Skeletal muscle satellite cell (primary cell): ENCODE results near the gene AP2A1. TPM values are rescaled to one million over a fixed set of nuclear protein-coding genes. Genes with fewer than 3 reads are reported as not detected.
"Not testable (repeated sequence)": the region's sequence is repeated elsewhere in the genome, so short reads cannot be mapped to it uniquely, and the experiment has no call there.

Source experiments
- H3K27me3 ChIP-seq: 2 replicates; pipeline ENCODE4 v1.7.0; 2013; ENCODE audit warnings: low read length; ENCODE audit not compliant: control insufficient read depth, insufficient read depth
- H3K36me3 ChIP-seq: 2 replicates; pipeline ENCODE4 v1.7.0; 2013; ENCODE audit warnings: mild to moderate bottlenecking, control low read depth, low read length; ENCODE audit not compliant: insufficient read depth
- H3K4me1 ChIP-seq: 2 replicates; pipeline ENCODE4 v1.7.0; 2013; ENCODE audit warnings: low read length; ENCODE audit not compliant: control insufficient read depth, insufficient read depth
- H3K4me2 ChIP-seq: 2 replicates; pipeline ENCODE4 v1.7.0; 2013; ENCODE audit warnings: mild to moderate bottlenecking, low read length
- H3K4me3 ChIP-seq: 2 replicates; pipeline ENCODE4 v1.7.0; 2013; ENCODE audit warnings: low read length
- H3K9ac ChIP-seq: 2 replicates; pipeline ENCODE4 v1.7.0; 2013; ENCODE audit warnings: mild to moderate bottlenecking, low read depth, low read length, moderate library complexity
- H3K9me3 ChIP-seq: replicated peaks from 2 replicates; pipeline ENCODE4 v1.7.0; 2013; ENCODE audit warnings: mild to moderate bottlenecking, control low read depth, low read length
- total RNA-seq: library from RNA; depleted of rRNA; stranded (reverse); fragments of >200 nt; gene quantifications from 2 replicates; pipeline ENCODE4 v1.2.3, GENCODE V29; 2012; rRNA removed

Gene AP2A1
- 113 and 132 TPM in 2 replicates for total RNA-seq

- H3K36me3 ChIP-seq = no peaks in the 10 kb centered on the region
- peak within 1 kb of the TSS; percentile 88 for H3K4me2 ChIP-seq
- H3K9ac ChIP-seq = peak within 1 kb of the TSS; percentile 93
- peak within 1 kb of the TSS; percentile 81 for H3K4me3 ChIP-seq
- H3K4me1 ChIP-seq = peaks cover 22% of the 10 kb centered on the region
- H3K27me3 ChIP-seq = no peaks in the 10 kb centered on the region
- H3K9me3 ChIP-seq = no peaks in the 10 kb centered on the region
These were observed at the start of gene AP2A1 for GRCh38 chr19:49766930-49767299. AP2A1 (plus strand) TSS chr19:49767001; CDS start chr19:49767134, 133 bp downstream.

GRCh38 chr19:49718511-49718910 lies 48.3 kb upstream of the AP2A1 start:
- H3K9ac ChIP-seq = no peak overlapping the region
- H3K27me3 ChIP-seq = no peaks in the 10 kb centered on the region
- peak overlapping the region; percentile 76 for H3K4me3 ChIP-seq
- no peaks in the 10 kb centered on the region for H3K36me3 ChIP-seq
- no peaks in the 10 kb centered on the region for H3K4me1 ChIP-seq
- peak overlapping the region; percentile 85 for H3K4me2 ChIP-seq
- no peaks in the 10 kb centered on the region for H3K9me3 ChIP-seq

- H3K9ac ChIP-seq = no peak overlapping the region
- no peaks in the 10 kb centered on the region for H3K36me3 ChIP-seq
- H3K27me3 ChIP-seq = no peaks in the 10 kb centered on the region
- H3K9me3 ChIP-seq = no peaks in the 10 kb centered on the region
- H3K4me1 ChIP-seq = no peaks in the 10 kb centered on the region
- no peak overlapping the region for H3K4me2 ChIP-seq
- H3K4me3 ChIP-seq = no peak overlapping the region
These were observed 47.8 kb upstream of the AP2A1 start for GRCh38 chr19:49718991-49719390.

- H3K27me3 ChIP-seq, H3K36me3 ChIP-seq, H3K4me3 ChIP-seq, H3K9me3 ChIP-seq, H3K4me1 ChIP-seq, H3K9ac ChIP-seq, H3K4me2 ChIP-seq: not testable (repeated sequence)
These were observed 47.4 kb upstream of the AP2A1 start for GRCh38 chr19:49719420-49719819.

GRCh38 chr19:49727217-49728030 lies 39.4 kb upstream of the AP2A1 start:
- H3K9me3 ChIP-seq = no peaks in the 10 kb centered on the region
- H3K4me3 ChIP-seq = peak overlapping the region; percentile 12
- H3K36me3 ChIP-seq = no peaks in the 10 kb centered on the region
- no peak overlapping the region for H3K9ac ChIP-seq
- peak overlapping the region; percentile 59 for H3K4me2 ChIP-seq
- H3K4me1 ChIP-seq = peaks cover 15% of the 10 kb centered on the region
- no peaks in the 10 kb centered on the region for H3K27me3 ChIP-seq

- H3K4me1 ChIP-seq = peaks cover 11% of the 10 kb centered on the region
These were observed 36.6 kb upstream of the AP2A1 start for GRCh38 chr19:49730166-49730565.

GRCh38 chr19:49738268-49738667 lies 28.5 kb upstream of the AP2A1 start:
- Histone ChIP-seq H3K4me3 (no peak overlapping the region), H3K9ac (no peak overlapping the region), H3K36me3 (no peaks in the 10 kb centered on the region), H3K4me2 (no peak overlapping the region), H3K9me3 (no peaks in the 10 kb centered on the region), H3K4me1 (peaks cover 8% of the 10 kb centered on the region), H3K27me3 (no peaks in the 10 kb centered on the region)

More at GRCh38 chr19:49730166-49730565, 36.6 kb upstream of the AP2A1 start:
- no peak overlapping the region for H3K4me3 ChIP-seq
- H3K9ac ChIP-seq = no peak overlapping the region
- no peak overlapping the region for H3K4me2 ChIP-seq
- no peaks in the 10 kb centered on the region for H3K36me3 ChIP-seq
- H3K9me3 ChIP-seq = no peaks in the 10 kb centered on the region
- H3K27me3 ChIP-seq = no peaks in the 10 kb centered on the region

GRCh38 chr19:49739098-49739497 lies 27.7 kb upstream of the AP2A1 start:
- no peaks in the 10 kb centered on the region for H3K9me3 ChIP-seq
- H3K36me3 ChIP-seq = no peaks in the 10 kb centered on the region
- peaks cover 8% of the 10 kb centered on the region for H3K4me1 ChIP-seq
- H3K4me3 ChIP-seq = no peak overlapping the region
- H3K27me3 ChIP-seq = no peaks in the 10 kb centered on the region
- H3K9ac ChIP-seq = no peak overlapping the region
- H3K4me2 ChIP-seq = no peak overlapping the region

GRCh38 chr19:49739933-49740332 lies 26.9 kb upstream of the AP2A1 start:
- H3K27me3 ChIP-seq = no peaks in the 10 kb centered on the region
- no peak overlapping the region for H3K4me2 ChIP-seq
- no peak overlapping the region for H3K9ac ChIP-seq
- H3K36me3 ChIP-seq = no peaks in the 10 kb centered on the region
- peaks cover 8% of the 10 kb centered on the region for H3K4me1 ChIP-seq
- no peak overlapping the region for H3K4me3 ChIP-seq
- H3K9me3 ChIP-seq = no peaks in the 10 kb centered on the region

- Histone ChIP-seq H3K9me3 (no peaks in the 10 kb centered on the region), H3K9ac (no peak overlapping the region), H3K4me1 (peaks cover 8% of the 10 kb centered on the region), H3K4me3 (no peak overlapping the region), H3K27me3 (no peaks in the 10 kb centered on the region), H3K4me2 (no peak overlapping the region), H3K36me3 (no peaks in the 10 kb centered on the region)
These were observed 25.5 kb upstream of the AP2A1 start for GRCh38 chr19:49741210-49741844.

- no peak overlapping the region for H3K4me2 ChIP-seq
- H3K27me3 ChIP-seq = no peaks in the 10 kb centered on the region
- H3K9ac ChIP-seq = no peak overlapping the region
- H3K9me3 ChIP-seq = no peaks in the 10 kb centered on the region
- H3K4me3 ChIP-seq = no peak overlapping the region
- no peaks in the 10 kb centered on the region for H3K36me3 ChIP-seq
- H3K4me1 ChIP-seq = peaks cover 8% of the 10 kb centered on the region
These were observed 21.8 kb upstream of the AP2A1 start for GRCh38 chr19:49744946-49745381.
